Activated T-cell treated with anti-CD3 and anti-CD28 coated beads for 24 hours (primary cell): Measurements from ENCODE around the gene DIAPH3.

ENCODE experiments used
- DNase-seq: peaks from one replicate; pipeline ENCODE4 v3.0.0-alpha.2; 2020; ENCODE audit warnings: low read depth

DIAPH3 gene

DNA sequence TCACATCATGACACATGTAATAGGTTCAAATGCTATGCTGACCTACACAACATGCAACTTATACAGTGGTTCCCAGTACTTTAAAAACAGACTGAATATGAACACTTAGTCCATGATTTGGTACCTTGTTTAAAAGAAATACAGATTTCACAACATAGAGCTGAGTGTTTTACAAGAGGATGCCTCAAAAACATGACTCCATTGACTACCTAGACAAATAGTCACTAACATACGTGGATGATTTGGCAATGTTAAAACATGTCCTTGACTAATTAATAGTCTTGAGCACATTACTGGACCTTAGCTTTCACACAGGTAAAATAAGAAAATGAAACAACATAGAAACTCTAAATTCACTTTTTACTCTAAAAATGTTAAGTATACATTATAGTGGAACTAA lies 300.1 kb downstream of the DIAPH3 start:
- DNase-seq: no peak

DNA sequence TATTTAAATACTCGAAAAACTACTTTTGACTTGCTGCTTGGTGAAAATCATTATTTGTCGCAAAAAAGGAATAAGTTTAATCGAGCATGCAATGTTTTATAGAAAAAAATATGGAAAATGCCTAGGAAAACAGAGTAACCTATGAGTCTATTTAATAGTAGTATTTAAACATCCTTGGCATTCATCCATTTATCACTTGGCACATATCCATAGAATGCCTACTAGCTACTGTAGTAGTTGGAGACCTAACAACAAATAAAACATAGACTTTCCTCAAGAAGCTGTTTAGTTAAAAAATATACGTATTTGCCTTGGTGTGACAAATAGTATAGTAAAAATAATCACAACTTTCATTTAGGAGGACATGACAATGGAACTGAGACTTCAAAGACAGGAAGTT lies 302.1 kb downstream of the DIAPH3 start:
- DNase-seq: no peak

DNA sequence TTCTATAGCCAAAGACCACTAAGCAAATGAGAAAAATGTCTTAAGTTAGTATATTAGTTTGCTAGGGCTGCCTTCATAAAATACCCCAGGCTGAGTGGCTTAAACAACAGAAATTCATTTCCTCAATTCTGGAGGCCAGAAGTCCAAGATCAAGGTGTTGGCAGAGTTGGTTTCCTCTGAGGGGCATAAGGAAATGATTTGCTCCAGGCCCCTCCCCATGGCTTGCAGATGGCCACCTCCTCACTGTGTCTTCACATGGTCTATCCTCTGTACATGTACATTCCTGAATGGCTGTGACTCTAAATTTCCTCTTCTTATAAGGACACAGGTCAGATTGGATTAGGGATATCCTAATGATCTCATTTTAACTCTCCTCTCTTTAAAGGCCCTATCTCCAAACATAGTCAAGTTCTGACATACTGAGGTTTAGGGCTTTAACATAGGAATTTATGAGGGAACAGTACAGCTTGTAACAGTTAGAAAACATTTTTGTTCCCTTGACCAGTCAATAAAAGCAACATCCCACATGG lies 307.4 kb downstream of the DIAPH3 start:
- no peak for DNase-seq

DNA sequence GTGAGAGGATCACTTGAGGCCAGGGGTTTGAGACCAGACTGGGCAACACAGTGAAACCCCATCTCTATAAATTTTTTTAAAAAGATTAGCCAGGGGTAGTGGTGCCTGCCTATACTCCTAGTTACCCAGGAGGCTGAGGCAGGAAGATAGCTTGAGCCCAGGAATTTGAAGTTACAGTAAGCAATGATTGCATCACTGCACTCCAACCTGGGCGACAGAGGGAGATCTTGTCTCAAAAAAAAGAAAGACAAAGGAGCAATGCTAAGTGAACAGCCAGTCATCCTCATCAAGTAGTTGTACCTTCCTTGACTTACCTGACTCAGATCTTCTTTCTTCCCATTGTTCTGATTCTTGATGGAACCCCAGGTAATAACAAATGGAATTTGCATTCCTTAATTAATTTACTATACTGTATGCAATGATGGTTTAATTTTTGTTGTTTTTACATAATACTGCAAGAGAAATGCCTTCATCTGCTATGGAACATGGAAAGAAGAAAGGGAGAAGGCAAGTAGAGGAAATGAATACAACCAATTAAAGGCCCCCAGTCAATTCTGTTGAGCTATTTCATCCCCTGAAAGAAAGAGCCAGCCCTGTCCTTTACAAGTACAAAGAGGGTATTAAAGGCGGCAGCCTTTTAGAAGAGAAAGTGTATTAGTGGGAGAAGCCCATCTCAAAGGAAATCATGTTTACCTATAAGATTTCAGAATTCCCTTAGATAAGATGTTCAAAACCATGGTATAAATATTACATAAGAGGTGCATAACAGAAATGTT lies 316.7 kb downstream of the DIAPH3 start:
- DNase-seq: no peak

DNA sequence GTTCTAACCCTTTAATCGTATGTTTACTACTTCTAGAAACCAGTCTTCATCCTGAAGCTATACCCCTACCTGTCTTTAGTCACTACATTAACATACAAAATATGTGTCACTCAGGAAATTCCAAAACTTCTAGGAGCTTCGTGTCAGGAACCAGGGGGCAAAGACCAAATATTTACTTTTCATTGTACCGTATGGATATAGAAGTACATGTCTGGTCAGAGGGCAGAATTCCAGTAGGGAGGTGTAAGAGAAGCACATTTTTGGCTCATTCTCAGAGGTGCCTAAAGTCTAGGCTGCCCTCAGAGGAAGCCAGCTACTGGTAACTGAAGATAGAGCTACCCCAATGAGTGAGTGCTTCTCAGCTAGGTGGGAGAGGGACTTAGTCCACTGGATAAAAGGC lies 320.7 kb downstream of the DIAPH3 start:
- DNase-seq: no peak

DNA sequence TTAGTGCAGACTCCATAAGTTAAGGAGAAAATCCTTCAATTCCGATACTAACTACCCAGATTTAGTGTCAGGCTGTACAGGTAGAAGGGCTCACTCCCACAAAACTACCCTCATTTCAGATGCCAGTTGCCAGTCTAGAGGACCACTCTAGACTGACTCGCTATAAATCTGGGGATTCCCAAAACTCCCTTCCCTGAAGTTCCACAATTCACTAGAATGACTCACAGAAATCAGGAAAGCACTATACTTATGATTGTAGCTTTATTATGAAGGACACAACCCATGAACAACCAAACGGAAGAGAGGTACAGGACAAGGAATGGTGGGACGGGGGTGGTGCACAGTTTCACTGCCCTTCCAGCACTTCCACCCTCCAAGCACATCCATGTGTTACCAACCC lies 321.2 kb downstream of the DIAPH3 start:
- no peak for DNase-seq

DNA sequence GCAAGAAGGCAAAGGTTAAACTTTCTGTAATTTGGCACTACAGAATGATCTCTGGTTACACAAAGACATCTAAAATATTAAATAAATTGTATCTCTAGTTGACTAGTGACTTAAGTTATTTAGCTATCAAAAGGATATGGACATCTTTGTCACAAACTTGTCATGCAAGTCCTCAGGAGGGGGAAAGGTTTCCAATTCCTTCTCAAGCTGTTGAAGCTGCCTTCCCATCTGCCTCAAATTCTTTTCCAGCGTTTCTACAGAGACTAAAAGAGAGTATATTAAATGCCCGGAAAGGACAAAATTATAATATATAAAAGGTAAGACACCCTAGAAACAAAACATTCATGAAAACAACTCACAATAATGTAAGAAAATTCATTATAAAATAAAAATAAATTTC lies 324.5 kb downstream of the DIAPH3 start:
- no peak for DNase-seq

DNA sequence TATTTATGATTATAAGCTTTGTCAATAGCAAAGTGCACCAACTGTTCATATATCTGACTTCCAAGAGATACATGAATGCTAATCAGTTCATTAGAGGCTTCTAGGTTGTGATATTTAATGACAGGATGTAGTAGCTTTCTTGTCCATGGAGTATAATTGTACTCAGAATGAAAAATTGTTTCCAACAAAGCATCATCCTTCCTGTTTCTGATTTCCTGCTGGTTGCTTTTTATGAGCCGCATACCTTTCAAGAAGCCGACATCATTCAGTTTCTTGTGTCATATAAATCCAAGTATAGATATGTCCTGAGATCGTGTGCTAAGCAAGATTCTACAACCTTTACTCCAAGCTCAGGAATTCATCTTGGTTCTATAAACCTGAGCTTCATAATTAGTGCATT lies 326.6 kb downstream of the DIAPH3 start:
- no peak for DNase-seq

DNA sequence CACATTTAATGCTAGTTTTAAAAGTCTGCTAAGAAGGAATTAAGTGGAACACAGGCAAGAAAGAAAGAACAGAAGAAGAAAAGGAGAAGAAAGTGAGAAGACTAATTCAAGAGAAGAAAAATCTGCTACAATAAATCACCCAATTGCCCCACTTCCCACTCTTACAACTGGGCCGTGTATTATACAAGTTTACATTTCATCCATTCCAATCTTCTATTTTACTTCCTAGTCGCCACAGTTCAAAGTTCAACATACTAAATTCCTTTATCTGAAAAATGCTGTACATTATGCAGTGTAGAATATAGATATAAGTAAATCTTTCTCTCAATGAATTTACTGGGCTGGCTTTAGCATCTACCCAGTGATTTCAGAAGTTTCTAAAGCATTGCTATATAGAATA lies 328.2 kb downstream of the DIAPH3 start:
- no peak for DNase-seq

DNA sequence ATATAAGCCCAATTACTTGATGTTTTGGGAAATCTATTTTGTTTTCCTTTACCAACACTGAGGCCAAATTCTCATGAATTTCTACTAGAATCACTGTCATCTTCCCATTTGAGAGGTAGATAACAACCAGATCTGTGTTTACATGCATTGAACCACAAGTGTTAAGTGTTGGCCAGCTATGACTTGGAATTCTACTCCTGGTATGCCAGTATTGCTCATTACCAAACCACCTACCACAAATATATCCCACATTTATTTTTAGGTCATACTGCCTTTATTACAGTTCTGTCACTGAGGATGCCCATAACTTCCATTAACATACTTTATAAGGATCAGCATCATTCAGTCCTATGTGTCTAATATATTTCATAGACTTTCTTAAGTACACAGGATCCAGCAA lies 328.9 kb downstream of the DIAPH3 start:
- no peak for DNase-seq

DNA sequence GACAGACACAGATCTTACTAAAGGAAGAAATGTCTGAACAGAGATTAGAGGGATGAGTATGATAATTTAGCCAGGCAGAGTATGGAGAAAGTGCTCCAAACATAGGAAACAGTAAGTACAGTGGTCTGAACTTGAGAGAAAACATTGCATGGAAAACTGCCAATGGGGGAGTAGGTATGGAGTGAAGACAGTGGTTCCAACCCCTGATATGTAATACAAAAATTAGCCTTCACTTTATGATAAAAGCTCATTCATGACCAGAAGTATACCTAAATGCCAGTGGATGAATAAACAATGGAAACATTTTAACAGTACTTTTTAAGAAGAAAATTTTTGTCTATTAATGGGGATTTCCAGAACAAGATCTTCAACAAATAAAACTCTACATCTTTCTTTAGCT lies 334.0 kb downstream of the DIAPH3 start:
- DNase-seq: no peak

DNA sequence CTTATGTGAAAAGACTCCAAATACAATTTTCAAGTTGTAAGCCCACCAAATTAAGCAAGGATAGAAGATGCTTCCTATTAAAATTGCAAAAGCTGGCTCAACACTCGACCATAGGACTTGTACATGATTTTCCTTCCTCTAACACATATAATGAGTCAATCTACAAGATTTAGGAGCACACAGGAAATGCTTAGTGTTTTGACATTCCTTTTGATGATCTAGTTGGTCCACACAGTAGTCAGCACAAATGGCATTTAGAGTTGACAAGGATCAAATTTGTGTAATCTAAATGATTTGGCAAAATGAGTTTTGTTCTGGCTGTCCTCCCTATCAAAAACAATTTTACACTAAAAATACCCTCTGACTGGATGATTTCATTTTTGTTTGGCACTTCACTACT lies 340.2 kb downstream of the DIAPH3 start:
- DNase-seq: no peak

DNA sequence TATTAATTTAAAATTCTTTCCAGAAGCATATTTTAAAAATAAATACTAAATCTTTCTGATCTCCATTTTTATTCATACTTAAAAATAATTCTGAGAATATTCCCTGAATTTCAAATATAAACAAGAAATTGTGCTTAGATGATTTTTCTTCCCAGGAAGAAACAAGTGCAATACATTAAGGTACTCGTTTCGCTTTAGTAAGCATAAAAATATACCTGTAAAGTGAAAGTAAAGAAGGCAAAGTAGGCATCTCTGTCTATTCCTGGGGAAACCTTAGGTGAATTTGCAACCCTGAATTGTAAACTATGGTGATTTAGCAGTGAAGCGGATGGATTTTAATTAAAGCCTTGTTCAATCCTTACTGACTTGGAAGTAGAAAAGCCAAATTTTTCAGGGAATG lies 354.2 kb downstream of the DIAPH3 start:
- no peak for DNase-seq

DNA sequence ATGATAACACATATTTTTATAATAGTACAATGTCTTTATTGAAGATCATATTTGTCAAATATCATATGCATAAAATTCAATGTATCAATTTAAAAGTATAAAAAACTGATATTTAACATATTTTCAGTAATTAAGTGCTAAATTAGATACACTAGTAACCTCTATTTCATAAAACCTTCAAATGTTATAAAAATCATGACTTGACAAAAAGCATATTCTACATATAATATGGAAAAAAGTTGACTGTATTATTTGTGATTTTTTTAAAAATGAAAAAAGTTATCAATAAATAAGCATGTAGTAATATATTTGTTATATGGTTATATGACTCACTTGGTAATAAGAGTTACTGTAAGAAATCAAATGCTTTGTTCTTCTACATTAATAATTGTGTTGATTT lies 356.9 kb downstream of the DIAPH3 start:
- DNase-seq: no peak

DNA sequence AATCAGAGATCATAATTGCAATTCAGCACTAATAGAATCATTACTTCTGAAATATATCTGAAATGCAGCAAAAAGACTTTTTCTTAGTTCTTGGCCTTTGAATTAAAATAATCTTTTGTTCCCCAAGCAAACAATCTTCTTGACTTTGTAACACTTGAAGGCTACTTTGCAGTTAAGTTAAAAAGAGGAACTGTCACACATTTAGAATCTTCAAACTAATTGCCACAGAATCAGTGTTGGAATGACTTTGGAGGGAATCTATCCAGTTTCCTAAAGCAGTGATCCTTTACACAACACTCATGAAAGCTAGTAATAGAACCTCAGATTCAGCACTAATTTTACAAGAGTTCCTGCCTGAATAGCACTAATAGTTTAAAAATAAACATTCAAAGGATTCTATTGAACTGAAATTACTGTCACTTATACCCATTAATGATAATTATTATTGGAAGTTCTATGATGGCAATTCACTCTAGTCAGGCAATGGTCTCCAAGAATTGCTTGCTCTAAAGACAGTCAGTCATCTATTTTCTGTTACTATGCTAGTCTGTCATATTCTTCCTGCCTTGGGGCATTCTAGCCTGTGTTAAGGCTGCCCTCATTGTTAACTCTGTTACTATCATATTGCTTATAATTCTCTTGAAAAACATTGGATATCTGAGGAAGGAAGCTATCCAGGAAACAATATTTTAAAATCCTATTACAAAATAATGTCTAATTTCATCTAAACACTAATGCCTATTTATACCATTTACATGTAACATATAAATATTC lies 362.4 kb downstream of the DIAPH3 start:
- DNase-seq: no peak

DNA sequence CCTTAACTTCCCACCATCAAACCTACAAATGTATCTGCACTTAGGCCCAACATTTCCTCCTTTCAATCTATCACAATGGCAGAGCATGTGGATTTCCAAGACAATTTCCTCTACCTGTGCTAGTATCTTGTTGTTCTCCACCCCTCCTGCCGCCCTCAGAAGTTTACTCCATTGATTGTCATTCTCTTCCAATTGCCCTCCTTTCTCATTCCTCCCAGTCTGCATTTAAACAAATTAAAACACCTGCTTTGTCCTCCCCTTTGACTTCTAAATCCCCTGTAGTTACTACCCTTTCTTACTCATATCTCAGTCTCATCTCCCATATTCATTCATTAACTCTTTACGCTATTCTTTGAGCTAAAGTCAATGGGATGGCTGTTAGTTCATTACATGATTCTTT lies 370.6 kb downstream of the DIAPH3 start:
- DNase-seq: no peak

DNA sequence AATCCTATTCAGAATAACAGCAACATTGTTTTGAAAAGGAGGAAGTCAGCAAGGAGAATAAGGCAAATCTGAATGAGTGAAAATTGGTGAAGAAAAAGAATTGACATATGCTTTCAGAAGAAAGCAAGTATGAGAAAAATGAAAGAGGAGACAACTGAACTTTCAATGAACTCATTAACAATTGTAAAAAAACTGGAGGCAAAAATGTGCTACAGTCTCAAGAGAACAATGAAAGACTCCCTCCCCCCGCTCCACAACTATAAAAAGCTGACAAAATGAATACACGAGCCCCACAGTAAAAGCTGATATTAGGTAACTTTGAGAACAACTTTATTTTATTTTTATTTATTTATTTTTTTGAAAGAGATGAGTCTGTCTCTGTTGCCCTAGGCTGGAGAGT lies 373.1 kb downstream of the DIAPH3 start:
- no peak for DNase-seq

DNA sequence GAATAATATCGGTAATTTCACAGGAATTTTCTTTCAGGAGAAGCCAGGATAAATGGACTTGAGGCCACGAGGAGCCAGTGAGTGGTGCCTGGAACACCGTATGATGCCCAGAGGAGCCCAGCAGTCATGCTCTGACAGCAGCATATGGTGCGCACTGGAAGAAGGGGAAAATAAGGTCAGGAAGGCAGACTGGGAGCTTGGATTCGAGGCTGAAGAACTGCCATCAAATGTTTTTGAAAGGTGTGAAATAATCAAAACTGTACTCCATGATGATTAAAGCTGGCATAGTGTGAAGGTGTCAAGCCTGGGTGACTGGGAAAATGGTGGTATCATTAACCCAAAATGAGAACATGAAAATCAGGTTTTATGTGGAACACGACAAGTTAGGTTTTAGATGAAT lies 374.2 kb downstream of the DIAPH3 start:
- no peak for DNase-seq

DNA sequence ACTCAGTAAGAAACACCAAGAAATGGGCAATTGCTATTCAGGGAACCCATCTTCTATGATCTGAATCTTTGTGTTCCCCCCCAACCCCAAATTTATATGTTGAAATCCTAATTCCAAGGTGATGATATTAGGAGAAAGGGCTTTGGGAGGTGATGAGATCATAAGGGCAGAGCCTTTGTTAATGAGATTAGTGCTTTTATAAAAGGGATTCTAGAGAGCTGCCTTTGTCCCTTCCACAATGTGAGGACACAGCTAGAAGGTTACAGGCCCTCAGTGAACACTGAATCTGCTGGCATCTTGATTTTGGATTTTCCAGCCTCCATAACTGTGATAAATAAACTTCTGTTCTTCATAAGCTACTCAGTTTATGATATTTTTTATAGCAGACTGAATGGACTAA lies 376.0 kb downstream of the DIAPH3 start:
- no peak for DNase-seq

DNA sequence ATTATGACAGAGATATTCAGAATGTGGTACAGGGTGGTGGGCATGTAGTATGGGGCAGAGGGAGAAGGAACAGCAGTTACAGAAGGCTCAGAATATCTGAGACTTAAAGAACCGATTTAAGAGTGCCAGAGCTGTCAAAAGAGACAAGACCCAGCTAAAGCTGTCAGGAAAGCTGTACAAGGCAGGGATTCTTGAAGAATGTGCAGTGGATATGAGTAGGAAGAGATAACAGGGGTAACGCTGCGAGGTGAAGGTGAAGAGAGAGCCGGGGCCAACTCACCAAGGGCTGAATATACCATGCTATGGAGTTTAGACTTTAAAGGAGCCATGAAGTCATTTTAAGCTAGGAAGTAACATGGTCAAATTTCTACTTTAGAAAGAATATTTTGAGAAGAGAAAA lies 381.0 kb downstream of the DIAPH3 start:
- no peak for DNase-seq

DNA sequence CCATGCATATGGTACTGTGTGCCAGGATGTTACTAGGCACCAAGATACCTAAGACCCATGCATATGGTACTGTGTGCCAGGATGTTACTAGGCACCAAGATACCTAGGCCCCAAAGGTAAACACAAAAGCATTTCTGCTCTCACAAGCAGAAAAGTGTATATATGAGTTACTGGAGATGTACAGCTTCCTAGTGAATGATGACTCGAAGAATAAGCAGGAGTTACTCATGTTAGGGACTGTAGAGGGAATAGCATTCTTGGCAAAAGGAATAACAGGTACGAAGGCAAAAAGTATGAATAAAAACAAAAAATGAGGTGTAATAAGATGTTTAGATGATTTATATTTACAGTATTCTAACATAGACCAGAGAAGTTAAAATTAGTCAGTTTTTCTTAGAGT lies 383.7 kb downstream of the DIAPH3 start:
- DNase-seq: no peak

DNA sequence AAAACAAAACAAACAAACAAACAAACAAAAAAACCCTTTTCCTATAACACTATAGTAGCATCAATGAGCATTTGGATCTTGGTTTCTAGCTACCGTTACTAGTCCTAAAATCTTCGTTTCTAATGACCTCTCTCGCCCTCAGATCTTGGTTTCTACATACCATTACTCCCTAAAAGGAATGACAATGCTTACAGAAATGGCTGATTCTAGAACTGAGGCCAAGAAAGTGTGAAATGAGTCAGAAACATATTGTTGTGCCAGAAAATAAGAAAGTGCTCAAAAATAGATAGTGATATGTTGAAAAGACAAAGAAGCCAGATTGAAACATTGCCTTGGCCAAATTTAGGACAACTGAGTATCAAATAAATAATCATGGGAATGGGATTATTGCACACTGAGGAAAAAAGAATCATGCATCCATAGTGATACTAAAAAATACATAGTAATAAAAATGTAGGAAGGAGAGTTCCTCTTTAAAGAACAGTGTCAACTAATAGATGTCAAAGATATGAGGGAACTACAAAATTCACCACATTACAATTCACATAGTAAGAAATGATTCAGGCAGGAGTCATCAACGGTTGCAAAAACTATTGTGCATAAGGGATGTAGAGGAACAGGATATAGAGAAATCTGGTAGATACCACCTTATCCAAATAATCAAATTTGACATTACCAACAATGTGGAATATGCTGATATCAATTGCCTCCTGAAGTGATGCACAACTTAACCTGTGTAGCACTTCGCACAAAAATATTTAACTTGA lies 386.6 kb downstream of the DIAPH3 start:
- DNase-seq: no peak

DNA sequence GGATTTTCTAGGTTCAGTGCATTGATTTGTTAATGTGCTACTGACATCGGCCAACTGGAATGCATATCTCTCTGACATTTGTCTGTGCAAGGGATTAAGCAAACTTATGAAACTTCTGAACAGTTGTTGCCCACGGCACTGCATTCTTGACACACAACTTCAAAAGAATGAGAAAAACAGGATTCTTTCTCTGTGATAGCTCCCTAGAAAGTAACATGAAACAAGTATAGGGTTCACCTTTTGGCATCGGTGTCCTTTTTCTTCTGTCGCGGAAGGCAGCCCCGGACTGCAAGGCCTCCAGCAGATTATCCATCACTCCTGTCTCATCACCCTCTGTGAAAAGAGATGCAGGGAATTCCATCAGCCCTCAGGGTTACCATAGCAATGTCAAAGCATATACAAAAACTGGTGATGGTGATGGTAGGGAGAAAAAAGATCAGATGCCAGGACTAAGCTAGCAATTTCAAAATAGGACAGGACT lies 389.2 kb downstream of the DIAPH3 start:
- DNase-seq: no peak
